Tibial artery (tissue), 4 donors: ENCODE results near the gene HBEGF.

Experiments used
- DNase-seq, 2 donors: peaks; one replicate each; pipeline ENCODE4 v3.0.0-alpha.2; 2019
- H3K27ac ChIP-seq, 2 donors: fragments of 200-600 bp; sonication (generic) in 1 of 2; 1 replicate in 1 of 2; 2 replicates in 1 of 2; pipeline ENCODE4 v1.5.1; 2018 to 2019; ENCODE audit warnings: mild to moderate bottlenecking in 1 of 2
- H3K27me3 ChIP-seq, 2 donors: fragments of 200-600 bp; sonication (generic) in 1 of 2; one replicate each; pipeline versions ENCODE4 v1.5.1 to v1.6.0; 2016 to 2019
- H3K36me3 ChIP-seq, 3 donors: fragments of 200-600 bp; sonication (generic) in 2 of 3; one replicate each; pipeline ENCODE4 v1.5.1; 2016 to 2019; ENCODE audit warnings: mild to moderate bottlenecking in 2 of 3
- H3K4me1 ChIP-seq, 4 donors: fragments of 200-600 bp; sonication (generic) in 2 of 4; 1 replicate in 3 of 4; 2 replicates in 1 of 4; pipeline ENCODE4 v1.5.1; 2016 to 2019
- H3K4me3 ChIP-seq, 2 donors: fragments of 200-600 bp; sonication (generic) in 1 of 2; 1 replicate in 1 of 2; 2 replicates in 1 of 2; pipeline ENCODE4 v1.5.1; 2018 to 2019; ENCODE audit warnings: mild to moderate bottlenecking in 2 of 2
- H3K9me3 ChIP-seq, 3 donors: fragments of 200-600 bp; sonication (generic) in 1 of 3; one replicate each; pipeline ENCODE4 v1.5.1; 2016 to 2019
- intact Hi-C: fragments of 100-400 bp; cut with DNase I; formaldehyde crosslinking; loops from one replicate; pipeline ENCODE4 v1.15.0; 2023; ENCODE audit warnings: low total_unique reads
- TF ChIP-seq, protein P1 (sequence below), 2 experiments: fragments of 200-600 bp in 1 of 2; fragments of 450-650 bp in 1 of 2; IDR thresholded peaks; one replicate each; pipeline ENCODE4 v1.5.1; 2017 to 2019; ENCODE audit warnings: antibody characterized with exemption in 2 of 2, mild to moderate bottlenecking in 1 of 2, moderate library complexity in 1 of 2

HBEGF gene

DNA sequence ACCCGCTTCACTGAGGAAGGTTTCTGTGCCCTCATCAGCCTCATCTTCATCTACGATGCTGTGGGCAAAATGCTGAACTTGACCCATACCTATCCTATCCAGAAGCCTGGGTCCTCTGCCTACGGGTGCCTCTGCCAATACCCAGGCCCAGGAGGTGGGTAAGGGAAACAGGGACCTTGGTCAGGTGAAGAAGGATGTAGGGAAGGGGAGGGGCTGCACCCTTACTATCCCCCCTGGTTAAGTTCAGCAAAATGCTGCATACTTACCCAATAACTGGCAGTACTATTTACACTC, 18.0 kb upstream of the HBEGF start:
- Histone ChIP-seq H3K27ac (no peak overlapping the region), H3K36me3 (no peaks in the 10 kb centered on the region), H3K4me3 (no peak overlapping the region), H3K27me3 (peaks cover 0 to 3% of the 10 kb centered on the region in 2 donors), H3K9me3 (no peaks in the 10 kb centered on the region), H3K4me1 (peaks cover 0 to 7% (median 5%) of the 10 kb centered on the region in 4 donors)
- no peak for DNase-seq
- TF ChIP-seq, protein P1, sequence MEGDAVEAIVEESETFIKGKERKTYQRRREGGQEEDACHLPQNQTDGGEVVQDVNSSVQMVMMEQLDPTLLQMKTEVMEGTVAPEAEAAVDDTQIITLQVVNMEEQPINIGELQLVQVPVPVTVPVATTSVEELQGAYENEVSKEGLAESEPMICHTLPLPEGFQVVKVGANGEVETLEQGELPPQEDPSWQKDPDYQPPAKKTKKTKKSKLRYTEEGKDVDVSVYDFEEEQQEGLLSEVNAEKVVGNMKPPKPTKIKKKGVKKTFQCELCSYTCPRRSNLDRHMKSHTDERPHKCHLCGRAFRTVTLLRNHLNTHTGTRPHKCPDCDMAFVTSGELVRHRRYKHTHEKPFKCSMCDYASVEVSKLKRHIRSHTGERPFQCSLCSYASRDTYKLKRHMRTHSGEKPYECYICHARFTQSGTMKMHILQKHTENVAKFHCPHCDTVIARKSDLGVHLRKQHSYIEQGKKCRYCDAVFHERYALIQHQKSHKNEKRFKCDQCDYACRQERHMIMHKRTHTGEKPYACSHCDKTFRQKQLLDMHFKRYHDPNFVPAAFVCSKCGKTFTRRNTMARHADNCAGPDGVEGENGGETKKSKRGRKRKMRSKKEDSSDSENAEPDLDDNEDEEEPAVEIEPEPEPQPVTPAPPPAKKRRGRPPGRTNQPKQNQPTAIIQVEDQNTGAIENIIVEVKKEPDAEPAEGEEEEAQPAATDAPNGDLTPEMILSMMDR (IDR thresholded peaks at IDR 0.05): no peak
- intact Hi-C loops: no loop called here

DNA sequence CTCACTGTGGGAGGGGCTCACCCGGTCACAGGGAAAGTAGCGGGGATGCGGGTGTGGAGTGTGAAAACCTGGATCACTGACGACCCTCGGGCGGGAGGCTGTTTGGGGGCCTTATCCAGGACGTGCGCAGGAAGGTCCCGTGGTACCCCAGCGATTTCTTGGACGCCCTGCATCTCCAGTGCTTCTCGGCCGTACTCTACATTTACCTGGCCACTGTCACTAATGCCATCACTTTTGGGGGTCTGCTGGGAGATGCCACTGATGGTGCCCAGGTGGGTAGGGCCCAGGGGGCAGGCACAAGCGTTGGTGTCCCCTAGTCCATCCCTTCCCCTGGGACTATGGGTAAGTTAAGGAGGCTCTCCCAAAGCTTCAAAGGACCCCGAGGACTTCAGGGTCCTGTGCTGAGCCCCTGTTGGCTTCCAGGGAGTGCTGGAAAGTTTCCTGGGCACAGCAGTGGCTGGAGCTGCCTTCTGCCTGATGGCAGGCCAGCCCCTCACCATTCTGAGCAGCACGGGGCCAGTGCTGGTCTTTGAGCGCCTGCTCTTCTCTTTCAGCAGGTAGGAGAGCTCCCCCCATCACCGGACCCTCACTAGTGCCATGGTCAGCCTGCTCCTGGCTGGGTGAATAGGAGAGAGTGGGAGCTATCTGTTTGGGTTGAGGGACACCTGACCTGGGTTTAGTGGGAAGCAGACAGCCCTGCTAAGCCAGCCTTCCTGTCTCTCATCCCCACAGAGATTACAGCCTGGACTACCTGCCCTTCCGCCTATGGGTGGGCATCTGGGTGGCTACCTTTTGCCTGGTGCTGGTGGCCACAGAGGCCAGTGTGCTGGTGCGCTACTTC, 17.4 kb upstream of the HBEGF start:
- Histone ChIP-seq H3K4me3 (peak overlapping the region in 1 of 2 donors; percentile 32), H3K4me1 (peaks cover 0 to 7% (median 5%) of the 10 kb centered on the region in 4 donors), H3K27me3 (peaks cover 0 to 3% of the 10 kb centered on the region in 2 donors), H3K27ac (no peak overlapping the region), H3K9me3 (no peaks in the 10 kb centered on the region), H3K36me3 (no peaks in the 10 kb centered on the region)
- TF ChIP-seq, protein P1 (IDR thresholded peaks at IDR 0.05): no peak
- intact Hi-C loops: no loop called here
- DNase-seq: no peak

DNA sequence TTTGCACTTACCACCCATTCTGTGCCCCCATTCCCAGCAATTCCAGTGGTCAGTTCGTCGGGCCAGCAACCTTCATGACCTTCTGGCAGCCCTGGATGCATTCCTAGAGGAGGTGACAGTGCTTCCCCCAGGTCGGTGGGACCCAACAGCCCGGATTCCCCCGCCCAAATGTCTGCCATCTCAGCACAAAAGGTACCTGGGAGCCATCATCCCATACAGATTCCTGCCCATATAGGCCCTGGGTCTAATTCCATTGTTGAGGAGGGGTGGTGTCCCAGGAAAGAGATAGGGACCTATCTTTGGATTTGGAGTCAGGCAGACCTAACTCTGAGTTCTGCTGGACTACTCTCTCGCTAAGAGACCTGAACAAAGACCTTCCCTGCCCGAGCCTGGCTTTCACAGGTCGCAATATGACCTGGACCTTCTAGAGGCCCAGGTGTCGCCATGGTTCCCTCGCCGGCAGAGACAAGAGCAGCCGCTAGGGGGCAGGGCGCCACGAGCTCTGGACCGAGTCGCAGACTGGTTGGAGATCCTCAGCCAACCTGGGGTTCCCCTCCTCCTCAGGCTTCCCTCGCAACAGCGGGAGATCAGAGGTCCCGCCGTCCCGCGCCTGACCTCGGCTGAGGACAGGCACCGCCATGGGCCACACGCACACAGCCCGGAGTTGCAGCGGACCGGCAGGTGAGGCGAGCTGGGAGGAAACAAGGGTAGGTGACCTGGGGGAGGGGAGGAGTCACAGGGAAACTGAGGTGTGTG, 16.6 kb upstream of the HBEGF start:
- peak; percentile 63 to 79 for DNase-seq
- Histone ChIP-seq H3K4me3 (peak overlapping the region in 1 of 2 donors; percentile 32), H3K27ac (no peak overlapping the region), H3K36me3 (no peaks in the 10 kb centered on the region), H3K27me3 (peaks cover 0 to 3% of the 10 kb centered on the region in 2 donors), H3K9me3 (no peaks in the 10 kb centered on the region), H3K4me1 (peaks cover 0 to 7% (median 5%) of the 10 kb centered on the region in 4 donors)
- TF ChIP-seq, protein P1 (IDR thresholded peaks at IDR 0.05): peak; percentile 73 to 88
- intact Hi-C loops: no loop called here

DNA sequence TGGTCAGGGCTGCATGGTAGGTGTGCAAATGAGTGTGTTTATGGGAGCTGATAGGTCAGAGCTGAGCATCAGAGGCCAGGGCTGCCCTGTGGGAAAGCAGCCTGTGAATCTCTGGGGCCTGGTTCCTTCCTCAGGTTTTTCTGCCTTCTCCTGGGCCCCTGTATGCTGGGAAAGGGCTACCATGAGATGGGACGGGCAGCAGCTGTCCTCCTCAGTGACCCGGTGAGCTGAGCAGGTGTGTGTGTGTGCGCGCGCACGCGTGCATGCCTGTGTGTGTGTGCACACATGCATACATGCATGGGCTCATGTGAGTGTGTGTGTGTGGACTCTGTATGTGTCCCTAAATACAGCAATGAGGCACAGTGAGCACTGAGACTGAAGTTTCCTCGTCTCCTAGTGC, 15.9 kb upstream of the HBEGF start:
- no peak for DNase-seq
- peaks cover 0 to 14% (median 7%) of the 10 kb centered on the region in 4 donors for H3K4me1 ChIP-seq
- H3K4me3 ChIP-seq: no peak overlapping the region
- TF ChIP-seq, protein P1 (IDR thresholded peaks at IDR 0.05): no peak
- H3K36me3 ChIP-seq: no peaks in the 10 kb centered on the region
- H3K27ac ChIP-seq: no peak overlapping the region
- H3K9me3 ChIP-seq: no peaks in the 10 kb centered on the region
- intact Hi-C loops: no loop called here
- H3K27me3 ChIP-seq: peaks cover 0 to 3% of the 10 kb centered on the region in 2 donors

DNA sequence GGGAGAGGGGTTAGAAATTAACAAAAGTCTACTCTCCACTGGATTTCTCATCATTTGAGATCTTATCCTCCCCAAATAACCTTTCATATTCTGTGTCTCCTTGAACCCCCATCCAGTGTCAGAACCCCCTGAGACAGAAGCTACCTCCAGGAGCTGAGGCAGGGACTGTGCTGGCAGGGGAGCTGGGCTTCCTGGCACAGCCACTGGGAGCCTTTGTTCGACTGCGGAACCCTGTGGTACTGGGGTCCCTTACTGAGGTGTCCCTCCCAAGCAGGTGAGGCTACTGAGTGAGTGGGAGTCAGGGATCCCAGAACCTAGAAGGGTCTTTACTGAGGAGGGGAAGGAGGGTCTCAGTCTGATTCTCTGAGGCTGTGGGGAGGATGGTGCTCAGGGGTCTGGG, 15.5 kb upstream of the HBEGF start:
- Histone ChIP-seq H3K27me3 (peaks cover 0 to 3% of the 10 kb centered on the region in 2 donors), H3K36me3 (no peaks in the 10 kb centered on the region), H3K4me1 (peaks cover 0 to 15% (median 7%) of the 10 kb centered on the region in 4 donors), H3K9me3 (no peaks in the 10 kb centered on the region), H3K4me3 (no peak overlapping the region), H3K27ac (no peak overlapping the region)
- TF ChIP-seq, protein P1 (IDR thresholded peaks at IDR 0.05): no peak
- intact Hi-C loops: no loop called here
- DNase-seq: no peak
